NCI-H446 treated with DMSO at 0.1 percent for 48 hours (cell line): Measurements from ENCODE around the gene PRKG2.
A peak's percentile ranks its signal among the peaks of the same experiment; 100 is the strongest.
"Not testable (repeated sequence)": the region's sequence is repeated elsewhere in the genome, so short reads cannot be mapped to it uniquely, and the experiment has no call there.

Source experiments
- DNase-seq: peaks from one replicate; lab custom pipeline; 2025; lab: John Stamatoyannopoulos, UW

PRKG2 gene

GRCh38 chr4:81153714-81154323 is 61.2 kb downstream of the PRKG2 start:
- not testable (repeated sequence) for DNase-seq

GRCh38 chr4:81152839-81153713 is 61.9 kb downstream of the PRKG2 start:
- no peak for DNase-seq

- no peak for DNase-seq
Measured at GRCh38 chr4:81149976-81150375, 65.0 kb downstream of the PRKG2 start.

- no peak for DNase-seq
Measured at GRCh38 chr4:81148576-81148975, 66.4 kb downstream of the PRKG2 start.

- peak; percentile 46 for DNase-seq
Measured at GRCh38 chr4:81146466-81146865, 68.6 kb downstream of the PRKG2 start.

- no peak for DNase-seq
Measured at GRCh38 chr4:81143183-81143582, 71.8 kb downstream of the PRKG2 start.

GRCh38 chr4:81142744-81143143 is 72.3 kb downstream of the PRKG2 start:
- no peak for DNase-seq

GRCh38 chr4:81137894-81138293 is 77.1 kb downstream of the PRKG2 start:
- no peak for DNase-seq

GRCh38 chr4:81137446-81137845 is 77.6 kb downstream of the PRKG2 start:
- no peak for DNase-seq

GRCh38 chr4:81136161-81136905 is 78.7 kb downstream of the PRKG2 start:
- peak; percentile 58 for DNase-seq

GRCh38 chr4:81135501-81135900 is 79.5 kb downstream of the PRKG2 start:
- no peak for DNase-seq

- no peak for DNase-seq
Measured at GRCh38 chr4:81131563-81131962, 83.5 kb downstream of the PRKG2 start.

GRCh38 chr4:81131066-81131465 is 84.0 kb downstream of the PRKG2 start:
- DNase-seq, result no peak

- no peak for DNase-seq
Measured at GRCh38 chr4:81130569-81130968, 84.5 kb downstream of the PRKG2 start.

GRCh38 chr4:81120055-81120454 is 95.0 kb downstream of the PRKG2 start:
- no peak for DNase-seq

- DNase-seq, result no peak
Measured at GRCh38 chr4:81118086-81118485, 96.9 kb downstream of the PRKG2 start.

GRCh38 chr4:81116566-81116965 is 98.5 kb downstream of the PRKG2 start:
- no peak for DNase-seq

GRCh38 chr4:81113024-81113423 is 102.0 kb downstream of the PRKG2 start:
- no peak for DNase-seq

- no peak for DNase-seq
Measured at GRCh38 chr4:81109356-81109755, 105.7 kb downstream of the PRKG2 start.

GRCh38 chr4:81106150-81106549 is 108.9 kb downstream of the PRKG2 start:
- no peak for DNase-seq

GRCh38 chr4:81102107-81102506 is 112.9 kb downstream of the PRKG2 start:
- DNase-seq, result no peak

GRCh38 chr4:81096566-81096965 is 118.5 kb downstream of the PRKG2 start:
- no peak for DNase-seq

GRCh38 chr4:81095389-81095788 is 119.6 kb downstream of the PRKG2 start:
- no peak for DNase-seq
